ENCODE measurements around the gene TCEANC2.

The TCEANC2 gene

DNA sequence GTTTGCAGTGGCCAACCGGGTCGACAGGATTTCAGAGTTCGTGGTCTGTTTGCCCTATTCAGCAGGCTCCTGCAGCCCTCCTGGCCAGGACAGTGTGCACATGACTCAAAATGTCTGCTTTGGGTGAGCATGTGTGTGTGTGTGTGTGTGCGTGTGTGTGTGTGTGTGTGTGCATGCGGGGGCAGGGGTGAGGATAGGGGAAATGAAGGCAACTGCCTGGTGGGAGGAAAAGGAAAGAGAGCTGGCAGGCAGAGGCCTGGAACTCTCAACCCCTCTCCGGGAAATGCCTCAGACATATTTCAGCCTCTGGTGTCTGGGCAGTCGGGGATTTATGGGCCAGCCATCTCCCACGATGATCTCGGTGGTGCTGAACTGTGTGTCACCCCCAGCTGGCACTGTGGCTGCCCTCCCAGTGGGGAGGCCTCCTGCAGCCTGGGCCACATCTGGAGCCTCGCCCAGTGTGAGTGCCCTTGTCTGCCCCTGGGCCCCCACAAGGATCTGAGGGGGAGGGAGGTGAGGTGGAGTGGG lies 84.2 kb downstream of the TCEANC2 start:
- DNase-seq: no peak

GRCh38 chr1:54138994-54139393 lies 85.6 kb downstream of the TCEANC2 start:
- DNase-seq: no peak

DNA sequence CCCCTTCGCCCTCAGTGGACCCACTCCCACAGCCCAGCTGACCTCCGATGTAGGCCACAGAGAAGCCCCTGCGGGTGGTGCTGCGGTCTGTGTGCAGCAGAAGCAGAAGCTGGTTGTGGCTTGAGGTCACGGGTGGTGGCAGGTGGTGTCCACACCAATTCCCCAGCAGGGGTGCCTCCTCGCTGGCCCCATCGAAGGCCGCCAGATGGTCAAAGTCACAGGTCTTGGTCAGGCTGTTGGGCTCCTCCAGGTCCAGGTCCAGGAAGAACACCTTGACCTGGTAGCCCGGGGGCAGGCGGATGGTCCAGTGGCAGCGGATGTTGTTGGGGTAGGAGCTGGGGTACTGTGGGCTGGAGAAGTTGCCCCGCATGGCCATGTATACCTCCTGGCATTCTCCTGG lies 86.3 kb downstream of the TCEANC2 start:
- no peak for DNase-seq

DNA sequence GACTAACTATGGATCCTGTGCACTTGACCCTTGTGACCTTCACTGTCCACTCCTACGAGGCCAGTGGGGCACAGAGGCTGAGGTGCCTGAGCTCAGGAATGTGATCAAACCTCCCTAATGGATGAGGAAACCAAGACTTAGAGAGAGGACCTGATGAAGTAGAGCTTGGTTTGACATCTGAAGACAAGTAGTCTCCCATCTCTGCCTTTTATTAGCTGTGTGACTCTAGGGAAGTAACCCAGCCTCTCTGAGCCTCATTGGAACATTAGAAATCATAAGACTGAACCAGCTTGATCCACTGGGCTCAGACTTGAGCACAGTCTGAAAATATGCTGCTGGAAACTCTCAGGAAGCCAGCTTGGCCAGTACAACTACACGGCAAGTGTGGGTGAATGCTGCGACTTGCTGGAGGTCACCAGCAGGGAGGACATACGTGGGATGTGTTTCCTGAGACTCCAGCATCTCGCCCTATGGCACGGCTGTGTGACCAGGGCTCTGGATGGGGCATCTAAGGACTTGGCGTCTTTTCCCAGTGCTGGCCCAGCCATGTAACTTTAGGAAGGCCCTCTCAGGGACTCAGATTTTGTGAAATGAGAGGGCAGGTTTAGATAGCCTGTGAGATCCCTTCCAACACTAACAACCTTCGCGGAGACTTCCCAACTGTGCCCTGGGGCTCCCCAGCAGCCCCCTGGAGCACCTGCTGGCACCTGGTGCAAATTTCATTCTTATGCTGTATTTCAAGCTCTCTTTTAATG lies 88.9 kb downstream of the TCEANC2 start:
- DNase-seq: no peak

DNA sequence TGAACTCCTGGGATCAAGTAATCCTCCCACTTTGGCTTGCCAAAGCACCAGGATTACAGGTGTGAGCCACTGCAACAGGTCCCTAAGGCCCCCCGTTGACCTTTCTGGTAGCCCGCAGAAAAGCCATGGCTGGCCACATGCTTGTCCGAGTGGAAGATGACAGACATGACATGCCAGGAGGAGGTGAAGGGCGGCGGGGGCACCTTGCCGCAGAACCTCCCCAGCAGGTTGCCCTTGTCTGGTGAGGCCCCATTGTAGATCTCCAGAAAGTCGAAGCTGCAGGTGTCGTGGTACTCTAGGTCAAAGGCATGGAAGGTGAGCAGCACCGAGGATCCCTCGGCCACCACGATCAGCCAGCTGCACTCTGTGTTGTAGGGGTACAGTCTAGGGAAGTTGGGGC lies 91.0 kb downstream of the TCEANC2 start:
- no peak for DNase-seq

GRCh38 chr1:54149734-54150133 lies 96.3 kb downstream of the TCEANC2 start:
- DNase-seq: no peak

DNA sequence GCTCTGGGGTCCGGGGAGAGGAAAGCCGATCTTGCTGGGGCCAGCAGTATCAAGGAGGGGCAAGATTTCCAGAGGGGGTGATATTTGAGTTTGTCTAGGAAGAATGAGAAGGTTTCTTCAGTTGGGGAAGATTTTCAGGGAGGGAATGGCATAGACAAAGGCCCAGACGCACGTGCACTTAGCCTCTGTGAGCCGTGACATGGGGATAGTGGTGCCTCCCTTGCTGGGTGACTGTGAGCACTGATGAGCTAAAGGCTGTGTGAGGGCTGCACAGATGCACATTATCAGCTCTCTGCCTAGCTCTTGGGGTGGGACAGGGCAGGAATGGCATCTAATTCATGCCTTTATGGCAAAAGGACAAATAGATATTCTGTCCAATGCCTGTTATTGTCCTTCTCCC lies 97.6 kb downstream of the TCEANC2 start:
- DNase-seq: no peak

- DNase-seq: no peak
Observed at GRCh38 chr1:54152696-54153095, 99.3 kb downstream of the TCEANC2 start, which contains the start of gene CDCP2. CDCP2 (minus strand) TSS chr1:54153000; CDS start chr1:54152922, 78 bp downstream.

GRCh38 chr1:54153535-54154439 lies 100.4 kb downstream of the TCEANC2 start:
- peak; percentile 31 for DNase-seq

Data from suppressor macrophage treated with lipopolysaccharide for 4 hours (primary cell).